GM19099 (cell line): ENCODE results near the gene TMEM150C.

Experiments
- POLR2A ChIP-seq: IDR thresholded peaks from 3 replicates; pipeline ENCODE4 v1.6.1; 2011; ENCODE audit warnings: low read depth; ENCODE audit not compliant: insufficient read length; ENCODE audit errors: extremely low read depth

The TMEM150C gene

GRCh38 chr4:82467471-82467870 is 94.3 kb downstream of the TMEM150C start:
- TF ChIP-seq POLR2A = no peak

GRCh38 chr4:82463221-82463620 is 98.6 kb downstream of the TMEM150C start:
- TF ChIP-seq POLR2A = no peak

GRCh38 chr4:82462415-82462831 is 99.4 kb downstream of the TMEM150C start:
- TF ChIP-seq POLR2A = no peak

- TF ChIP-seq POLR2A = no peak
Measured at GRCh38 chr4:82461710-82462109, 100.1 kb downstream of the TMEM150C start.

GRCh38 chr4:82458729-82459128 is 103.1 kb downstream of the TMEM150C start:
- TF ChIP-seq POLR2A = no peak

GRCh38 chr4:82457266-82457665 is 104.5 kb downstream of the TMEM150C start:
- TF ChIP-seq POLR2A = no peak

GRCh38 chr4:82452026-82452425 is 109.8 kb downstream of the TMEM150C start:
- no peak for TF ChIP-seq POLR2A

- TF ChIP-seq POLR2A = no peak
Measured at GRCh38 chr4:82450966-82451755, 110.6 kb downstream of the TMEM150C start.

- no peak for TF ChIP-seq POLR2A
Measured at GRCh38 chr4:82447886-82448285, 113.9 kb downstream of the TMEM150C start.

GRCh38 chr4:82439088-82439487 is 122.7 kb downstream of the TMEM150C start:
- TF ChIP-seq POLR2A = no peak

- no peak for TF ChIP-seq POLR2A
Measured at GRCh38 chr4:82437285-82438005, 124.3 kb downstream of the TMEM150C start.

GRCh38 chr4:82436780-82437179 is 125.0 kb downstream of the TMEM150C start:
- TF ChIP-seq POLR2A = no peak

GRCh38 chr4:82436130-82436529 is 125.7 kb downstream of the TMEM150C start:
- TF ChIP-seq POLR2A = no peak

- no peak for TF ChIP-seq POLR2A
Measured at GRCh38 chr4:82434949-82435348, 126.8 kb downstream of the TMEM150C start.

- TF ChIP-seq POLR2A = no peak
Measured at GRCh38 chr4:82433791-82434190, 128.0 kb downstream of the TMEM150C start.
